Stomach (tissue), 9 donors: ENCODE results near the gene TBPL2. TPM values are rescaled to one million over a fixed set of nuclear protein-coding genes. Genes with fewer than 3 reads are reported as not detected.

Experiments used
- DNase-seq, 2 donors: peaks; one replicate each; pipeline versions ENCODE4 v3.0.0 to v3.0.0-alpha.2; 2013 to 2019
- H3K27ac ChIP-seq, 5 donors: fragments of 200-600 bp in 4 of 5; sonication (generic) in 4 of 5; one replicate each; pipeline ENCODE4 v1.5.1; 2013 to 2019; ENCODE audit warnings: mild to moderate bottlenecking in 1 of 5, moderate library complexity in 1 of 5
- H3K27me3 ChIP-seq, 3 donors: fragments of 200-600 bp; sonication (generic); one replicate each; pipeline ENCODE4 v1.5.1; 2017 to 2019; ENCODE audit warnings: mixed run types in 1 of 3
- H3K36me3 ChIP-seq, 4 donors: fragments of 200-600 bp; sonication (generic); 1 replicate in 3 of 4; 2 replicates in 1 of 4; pipeline ENCODE4 v1.5.1; 2016 to 2019
- H3K4me1 ChIP-seq, 4 donors: fragments of 200-600 bp; sonication (generic); one replicate each; pipeline ENCODE4 v1.5.1; 2016 to 2019
- H3K4me3 ChIP-seq, 4 donors: fragments of 200-600 bp; sonication (generic) in 3 of 4; one replicate each; pipeline ENCODE4 v1.5.1; 2016 to 2019; ENCODE audit warnings: mild to moderate bottlenecking in 1 of 4
- H3K9me3 ChIP-seq, 4 donors: fragments of 200-600 bp; sonication (generic); one replicate each; pipeline ENCODE4 v1.5.1; 2016 to 2019
- EP300 ChIP-seq: sonication (generic); formaldehyde crosslinking; IDR thresholded peaks from one replicate; pipeline ENCODE4 v1.6.1; 2017; ENCODE audit warnings: antibody characterized with exemption
- POLR2A ChIP-seq, 4 donors: fragments of 450-650 bp; IDR thresholded peaks; one replicate each; pipeline ENCODE4 v1.6.1; 2016; ENCODE audit warnings: antibody characterized with exemption in 4 of 4, control low read depth in 2 of 4, mild to moderate bottlenecking in 1 of 4, moderate library complexity in 1 of 4
- POLR2AphosphoS5 ChIP-seq, 3 donors: sonication (generic); formaldehyde crosslinking; IDR thresholded peaks; one replicate each; pipeline ENCODE4 v1.6.1; 2016; ENCODE audit warnings: antibody characterized with exemption in 3 of 3
- WGBS, 5 donors: extraction: QIAGEN DNeasy Blood & Tissue Kit in 3 of 5; methylation state at CpG; one replicate each; pipeline versions ENCODE4 v1.1.5 to v1.1.7; 2013 to 2018; 5-methylcytosine and 5-hydroxymethylcytosine counted together
- intact Hi-C: fragments of 100-400 bp; cut with DNase I; formaldehyde crosslinking; loops from one replicate; pipeline ENCODE4 v1.15.1; 2023; ENCODE audit warnings: low total_unique reads
- polyA plus RNA-seq, 3 donors: library from polyadenylated mRNA; stranded (reverse); fragments of 200-250 nt; gene quantifications; one replicate each; pipeline ENCODE4 v1.2.3, GENCODE V29; 2013
- total RNA-seq, 5 donors: library from RNA; depleted of rRNA; stranded (reverse); fragments of >200 nt; gene quantifications; one replicate each; pipeline versions ENCODE4 v1.1.0 to v1.2.3, GENCODE V29; 2014 to 2016
- TF ChIP-seq, protein P1 (sequence below), 7 experiments: fragments of 450-650 bp in 4 of 7; fragments of 200-600 bp in 3 of 7; sonication (generic) in 3 of 7; IDR thresholded peaks; one replicate each; pipeline ENCODE4 v1.5.1; 2016 to 2019; ENCODE audit warnings: antibody characterized with exemption in 7 of 7, control low read depth in 2 of 7, mild to moderate bottlenecking in 1 of 7
- donor health status: healthy with polysubstance abuse.
- donor health status: Bipolar disorder and iron deficiency.
- donor health status: healthy.

TBPL2 gene
- total and polyA plus RNA-seq, 8 donors, result not detected

DNA sequence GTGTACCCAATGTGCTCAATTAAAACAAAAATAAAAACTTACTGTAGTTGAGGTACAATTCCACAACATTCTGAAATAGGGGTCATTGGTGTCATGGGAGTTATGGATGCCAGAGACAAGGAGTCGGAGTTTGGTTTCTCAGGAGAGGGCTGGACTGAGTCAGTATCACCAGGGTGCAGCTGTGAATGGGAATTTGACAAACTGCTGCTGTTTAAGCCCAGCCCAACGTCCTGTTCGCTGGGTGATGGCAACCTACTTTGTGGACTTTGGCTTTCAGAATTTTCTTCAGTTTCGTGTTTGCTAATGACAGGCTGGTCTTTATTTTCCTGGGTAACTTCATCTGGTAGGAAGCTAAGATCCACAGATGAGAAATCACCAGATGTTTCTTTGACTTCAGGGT, 3.9 kb downstream of the TBPL2 start:
- no peak for DNase-seq
- Histone ChIP-seq H3K36me3 (no peaks in the 10 kb centered on the region), H3K4me1 (no peaks in the 10 kb centered on the region), H3K27ac (no peak overlapping the region), H3K4me3 (no peak overlapping the region), H3K27me3 (peaks cover 0 to 29% (median 6%) of the 10 kb centered on the region in 3 donors), H3K9me3 (no peaks in the 10 kb centered on the region)
- TF ChIP-seq EP300, result no peak
- TF ChIP-seq POLR2AphosphoS5 (IDR thresholded peaks at IDR 0.05), result no peak
- no peak for TF ChIP-seq POLR2A (IDR thresholded peaks at IDR 0.05)
- TF ChIP-seq, protein P1, sequence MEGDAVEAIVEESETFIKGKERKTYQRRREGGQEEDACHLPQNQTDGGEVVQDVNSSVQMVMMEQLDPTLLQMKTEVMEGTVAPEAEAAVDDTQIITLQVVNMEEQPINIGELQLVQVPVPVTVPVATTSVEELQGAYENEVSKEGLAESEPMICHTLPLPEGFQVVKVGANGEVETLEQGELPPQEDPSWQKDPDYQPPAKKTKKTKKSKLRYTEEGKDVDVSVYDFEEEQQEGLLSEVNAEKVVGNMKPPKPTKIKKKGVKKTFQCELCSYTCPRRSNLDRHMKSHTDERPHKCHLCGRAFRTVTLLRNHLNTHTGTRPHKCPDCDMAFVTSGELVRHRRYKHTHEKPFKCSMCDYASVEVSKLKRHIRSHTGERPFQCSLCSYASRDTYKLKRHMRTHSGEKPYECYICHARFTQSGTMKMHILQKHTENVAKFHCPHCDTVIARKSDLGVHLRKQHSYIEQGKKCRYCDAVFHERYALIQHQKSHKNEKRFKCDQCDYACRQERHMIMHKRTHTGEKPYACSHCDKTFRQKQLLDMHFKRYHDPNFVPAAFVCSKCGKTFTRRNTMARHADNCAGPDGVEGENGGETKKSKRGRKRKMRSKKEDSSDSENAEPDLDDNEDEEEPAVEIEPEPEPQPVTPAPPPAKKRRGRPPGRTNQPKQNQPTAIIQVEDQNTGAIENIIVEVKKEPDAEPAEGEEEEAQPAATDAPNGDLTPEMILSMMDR (IDR thresholded peaks at IDR 0.05), result no peak
- intact Hi-C loops, result no loop called here
- 32 to 47% (median 39%) methylated on average over 4 of the region's 4 CpGs for WGBS, 5 donors

DNA sequence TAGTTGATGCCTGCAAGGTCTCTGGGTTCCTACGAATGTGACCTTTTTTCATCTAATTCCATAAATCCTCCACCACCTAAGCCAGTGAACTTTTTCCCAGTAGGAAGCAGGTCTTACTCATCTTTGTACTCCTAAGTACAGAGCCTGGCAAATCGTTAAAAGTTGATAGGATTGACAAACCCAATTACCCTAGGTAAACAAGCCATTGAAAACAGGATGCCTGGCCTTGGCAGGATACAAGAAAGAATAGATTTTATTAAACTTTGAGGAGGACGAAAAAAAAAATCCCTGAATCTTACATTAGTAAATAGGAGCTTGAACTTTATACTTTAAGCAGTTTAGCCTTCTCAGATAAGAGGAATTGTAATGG, 5.6 kb downstream of the TBPL2 start:
- Histone ChIP-seq H3K36me3 (no peaks in the 10 kb centered on the region), H3K27me3 (peaks cover 0 to 16% (median 0%) of the 10 kb centered on the region in 3 donors), H3K4me3 (no peak overlapping the region), H3K9me3 (no peaks in the 10 kb centered on the region), H3K27ac (no peak overlapping the region), H3K4me1 (no peaks in the 10 kb centered on the region)
- WGBS, 5 donors, result 18 to 38% (median 26%) methylated on average over 3 of the region's 3 CpGs
- DNase-seq, result no peak
- no peak for TF ChIP-seq POLR2A (IDR thresholded peaks at IDR 0.05)
- TF ChIP-seq POLR2AphosphoS5 (IDR thresholded peaks at IDR 0.05), result no peak
- TF ChIP-seq EP300, result no peak
- TF ChIP-seq, protein P1 (IDR thresholded peaks at IDR 0.05), result no peak
- intact Hi-C loops, result no loop called here

DNA sequence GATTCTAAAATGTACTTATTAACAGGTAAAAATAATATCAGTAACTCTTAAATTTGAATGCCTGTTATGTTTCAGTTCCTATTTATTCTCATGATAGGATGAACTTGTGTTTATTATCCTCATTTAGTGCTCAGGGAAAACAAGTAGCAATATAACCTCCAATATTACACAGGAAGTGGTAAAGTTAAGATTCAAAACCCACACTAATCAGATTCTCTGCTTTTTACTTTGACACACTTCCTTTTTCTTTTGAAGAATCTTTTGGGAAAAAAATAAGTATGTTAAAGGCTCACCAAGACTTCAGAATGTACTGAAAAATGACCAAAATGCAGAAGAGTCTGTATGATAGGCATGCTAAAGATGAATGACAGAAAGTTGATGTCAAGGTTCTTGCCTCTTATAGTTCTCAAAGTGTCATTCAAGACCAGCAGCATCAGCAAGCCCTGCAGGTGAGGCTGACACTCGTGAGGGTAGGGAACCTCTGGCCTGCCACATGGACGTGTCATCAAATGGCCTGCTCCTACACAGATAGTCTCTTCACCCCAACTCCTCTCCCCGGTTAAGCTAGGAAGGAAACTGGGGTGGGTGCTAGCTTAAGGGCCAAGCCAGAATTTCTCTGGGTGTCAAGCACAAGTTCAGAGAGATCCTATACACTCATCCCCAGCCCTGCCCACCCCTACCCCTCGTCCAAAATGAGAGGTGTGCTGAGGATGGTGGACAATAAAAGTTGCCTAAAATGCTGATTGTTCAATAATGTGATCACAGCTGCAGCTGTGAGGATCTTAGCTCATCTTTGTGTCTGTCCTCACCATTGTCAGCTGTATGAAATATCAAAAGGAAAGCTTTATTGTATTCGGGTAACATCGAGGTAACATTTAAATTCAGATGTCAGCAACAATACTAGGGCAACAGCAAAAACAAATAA, 6.3 kb downstream of the TBPL2 start:
- Histone ChIP-seq H3K4me1 (no peaks in the 10 kb centered on the region), H3K4me3 (no peak overlapping the region), H3K27ac (no peak overlapping the region), H3K36me3 (no peaks in the 10 kb centered on the region), H3K9me3 (no peaks in the 10 kb centered on the region), H3K27me3 (peaks cover 0 to 12% (median 0%) of the 10 kb centered on the region in 3 donors)
- intact Hi-C loops, result no loop called here
- TF ChIP-seq POLR2AphosphoS5 (IDR thresholded peaks at IDR 0.05) (no peak), POLR2A (IDR thresholded peaks at IDR 0.05) (no peak)
- no peak for DNase-seq
- 56 to 72% (median 57%) methylated on average over 6 of the region's 6 CpGs for WGBS, 5 donors

DNA sequence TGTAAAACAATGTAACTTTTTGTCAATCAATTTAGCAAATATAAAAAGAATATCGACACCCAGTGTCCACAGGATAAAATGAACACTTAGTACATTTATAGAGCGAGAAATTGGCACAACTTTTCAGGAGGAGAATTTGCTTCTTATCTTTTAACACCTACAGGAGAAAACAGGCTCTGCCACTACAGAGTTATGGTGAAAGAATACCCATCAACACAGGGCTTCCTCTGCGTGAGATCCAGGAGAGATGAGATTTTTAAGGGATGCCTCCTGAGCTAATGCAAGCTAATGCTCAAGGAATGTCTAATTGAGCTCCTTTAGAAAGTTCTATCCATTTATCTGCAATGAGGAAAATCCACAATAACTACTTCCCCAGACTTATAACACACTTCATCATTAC, 7.8 kb downstream of the TBPL2 start:
- TF ChIP-seq EP300 (no peak), POLR2AphosphoS5 (IDR thresholded peaks at IDR 0.05) (no peak), POLR2A (IDR thresholded peaks at IDR 0.05) (no peak)
- TF ChIP-seq, protein P1 (IDR thresholded peaks at IDR 0.05), result no peak
- 40 to 69% (median 62%) methylated on average over 3 of the region's 3 CpGs for WGBS, 5 donors
- H3K4me1 ChIP-seq, result no peaks in the 10 kb centered on the region
- no peak overlapping the region for H3K4me3 ChIP-seq
- no peaks in the 10 kb centered on the region for H3K36me3 ChIP-seq
- no peak overlapping the region for H3K27ac ChIP-seq
- no peaks in the 10 kb centered on the region for H3K9me3 ChIP-seq
- peaks cover 0 to 6% (median 0%) of the 10 kb centered on the region in 3 donors for H3K27me3 ChIP-seq
- DNase-seq, result no peak
- intact Hi-C loops, result no loop called here
